GM23338 (cell line): ENCODE measurements around the gene LILRA6.
"Not testable (repeated sequence)": the region's sequence is repeated elsewhere in the genome, so short reads cannot be mapped to it uniquely, and the experiment has no call there.

Experiments
- CREB1 ChIP-seq: fragments of 250-450 bp; sonication (Bioruptor Pico); IDR thresholded peaks from 2 replicates; pipeline ENCODE4 v1.5.0; 2020; ENCODE audit warnings: low read depth, mild to moderate bottlenecking, moderate library complexity
- ETS1 ChIP-seq: IDR thresholded peaks from 2 replicates; pipeline ENCODE4 v1.6.1; 2016; ENCODE audit warnings: antibody characterized with exemption
- EZH2 ChIP-seq: fragments of 200-600 bp; sonication (generic); IDR thresholded peaks from one replicate; pipeline ENCODE4 v1.8.0; 2017; ENCODE audit warnings: antibody characterized with exemption, mild to moderate bottlenecking, low read depth; ENCODE audit not compliant: unreplicated experiment
- EZH2phosphoT487 ChIP-seq: fragments of 200-600 bp; sonication (generic); IDR thresholded peaks from one replicate; pipeline ENCODE4 v1.8.1; 2018; ENCODE audit warnings: antibody characterized with exemption; ENCODE audit not compliant: unreplicated experiment
- JUNB ChIP-seq: IDR thresholded peaks from one replicate; pipeline ENCODE4 v1.6.1; 2016; ENCODE audit warnings: antibody characterized with exemption; ENCODE audit not compliant: unreplicated experiment
- POLR2AphosphoS5 ChIP-seq: IDR thresholded peaks from 2 replicates; pipeline ENCODE4 v1.6.1; 2016; ENCODE audit warnings: antibody characterized with exemption, low read depth
- ZNF331 ChIP-seq: fragments of 250-450 bp; sonication (Bioruptor Pico); IDR thresholded peaks from 2 replicates; pipeline ENCODE4 v1.5.0; 2020; ENCODE audit warnings: low read depth, mild to moderate bottlenecking, moderate library complexity
- ZNF462 ChIP-seq: fragments of 250-450 bp; sonication (Bioruptor Pico); IDR thresholded peaks from 2 replicates; pipeline ENCODE4 v1.5.0; 2020; ENCODE audit warnings: mild to moderate bottlenecking, moderate library complexity
- TF ChIP-seq, protein P1 (sequence below), 2 experiments: fragments of 200-600 bp in 1 of 2; sonication (generic) in 1 of 2; conservative IDR thresholded peaks; 2 replicates each; pipeline versions ENCODE4 v1.5.1 to v1.6.1; 2016 to 2017; ENCODE audit warnings: antibody characterized with exemption in 2 of 2, low read depth in 2 of 2, mild to moderate bottlenecking in 2 of 2, moderate library complexity in 1 of 2
- TF ChIP-seq, protein P2 (sequence below): IDR thresholded peaks from one replicate; pipeline ENCODE4 v1.6.1; 2018; ENCODE audit warnings: antibody characterized with exemption; ENCODE audit not compliant: unreplicated experiment

- TF ChIP-seq, protein P1, sequence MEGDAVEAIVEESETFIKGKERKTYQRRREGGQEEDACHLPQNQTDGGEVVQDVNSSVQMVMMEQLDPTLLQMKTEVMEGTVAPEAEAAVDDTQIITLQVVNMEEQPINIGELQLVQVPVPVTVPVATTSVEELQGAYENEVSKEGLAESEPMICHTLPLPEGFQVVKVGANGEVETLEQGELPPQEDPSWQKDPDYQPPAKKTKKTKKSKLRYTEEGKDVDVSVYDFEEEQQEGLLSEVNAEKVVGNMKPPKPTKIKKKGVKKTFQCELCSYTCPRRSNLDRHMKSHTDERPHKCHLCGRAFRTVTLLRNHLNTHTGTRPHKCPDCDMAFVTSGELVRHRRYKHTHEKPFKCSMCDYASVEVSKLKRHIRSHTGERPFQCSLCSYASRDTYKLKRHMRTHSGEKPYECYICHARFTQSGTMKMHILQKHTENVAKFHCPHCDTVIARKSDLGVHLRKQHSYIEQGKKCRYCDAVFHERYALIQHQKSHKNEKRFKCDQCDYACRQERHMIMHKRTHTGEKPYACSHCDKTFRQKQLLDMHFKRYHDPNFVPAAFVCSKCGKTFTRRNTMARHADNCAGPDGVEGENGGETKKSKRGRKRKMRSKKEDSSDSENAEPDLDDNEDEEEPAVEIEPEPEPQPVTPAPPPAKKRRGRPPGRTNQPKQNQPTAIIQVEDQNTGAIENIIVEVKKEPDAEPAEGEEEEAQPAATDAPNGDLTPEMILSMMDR (conservative IDR thresholded peaks at IDR 0.05; ENCODE audit: low read depth in 2 of 2): not testable (repeated sequence)
- TF ChIP-seq EZH2; JUNB; POLR2AphosphoS5; CREB1; ETS1; EZH2phosphoT487; ZNF331 (CRISPR knock-in tag); ZNF462 (CRISPR knock-in tag): not testable (repeated sequence)
- TF ChIP-seq, protein P2, sequence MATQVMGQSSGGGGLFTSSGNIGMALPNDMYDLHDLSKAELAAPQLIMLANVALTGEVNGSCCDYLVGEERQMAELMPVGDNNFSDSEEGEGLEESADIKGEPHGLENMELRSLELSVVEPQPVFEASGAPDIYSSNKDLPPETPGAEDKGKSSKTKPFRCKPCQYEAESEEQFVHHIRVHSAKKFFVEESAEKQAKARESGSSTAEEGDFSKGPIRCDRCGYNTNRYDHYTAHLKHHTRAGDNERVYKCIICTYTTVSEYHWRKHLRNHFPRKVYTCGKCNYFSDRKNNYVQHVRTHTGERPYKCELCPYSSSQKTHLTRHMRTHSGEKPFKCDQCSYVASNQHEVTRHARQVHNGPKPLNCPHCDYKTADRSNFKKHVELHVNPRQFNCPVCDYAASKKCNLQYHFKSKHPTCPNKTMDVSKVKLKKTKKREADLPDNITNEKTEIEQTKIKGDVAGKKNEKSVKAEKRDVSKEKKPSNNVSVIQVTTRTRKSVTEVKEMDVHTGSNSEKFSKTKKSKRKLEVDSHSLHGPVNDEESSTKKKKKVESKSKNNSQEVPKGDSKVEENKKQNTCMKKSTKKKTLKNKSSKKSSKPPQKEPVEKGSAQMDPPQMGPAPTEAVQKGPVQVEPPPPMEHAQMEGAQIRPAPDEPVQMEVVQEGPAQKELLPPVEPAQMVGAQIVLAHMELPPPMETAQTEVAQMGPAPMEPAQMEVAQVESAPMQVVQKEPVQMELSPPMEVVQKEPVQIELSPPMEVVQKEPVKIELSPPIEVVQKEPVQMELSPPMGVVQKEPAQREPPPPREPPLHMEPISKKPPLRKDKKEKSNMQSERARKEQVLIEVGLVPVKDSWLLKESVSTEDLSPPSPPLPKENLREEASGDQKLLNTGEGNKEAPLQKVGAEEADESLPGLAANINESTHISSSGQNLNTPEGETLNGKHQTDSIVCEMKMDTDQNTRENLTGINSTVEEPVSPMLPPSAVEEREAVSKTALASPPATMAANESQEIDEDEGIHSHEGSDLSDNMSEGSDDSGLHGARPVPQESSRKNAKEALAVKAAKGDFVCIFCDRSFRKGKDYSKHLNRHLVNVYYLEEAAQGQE: not testable (repeated sequence)
These were observed 43.7 kb upstream of the LILRA6 start for GRCh38 chr19:54286283-54286682.
